Prostate gland (tissue), 2 donors: ENCODE data around the gene TSPAN18.

Experiments
- CTCF ChIP-seq, 4 experiments: fragments of 200-600 bp in 2 of 4; fragments of 450-650 bp in 2 of 4; sonication (generic) in 2 of 4; IDR thresholded peaks; 1 replicate in 3 of 4; 2 replicates in 1 of 4; pipeline ENCODE4 v1.5.1; 2016 to 2019; ENCODE audit warnings: antibody characterized with exemption in 4 of 4, mild to moderate bottlenecking in 2 of 4, moderate library complexity in 2 of 4
- POLR2AphosphoS5 ChIP-seq: sonication (generic); formaldehyde crosslinking; IDR thresholded peaks from one replicate; pipeline ENCODE4 v1.6.1; 2017; ENCODE audit warnings: antibody characterized with exemption

DNA sequence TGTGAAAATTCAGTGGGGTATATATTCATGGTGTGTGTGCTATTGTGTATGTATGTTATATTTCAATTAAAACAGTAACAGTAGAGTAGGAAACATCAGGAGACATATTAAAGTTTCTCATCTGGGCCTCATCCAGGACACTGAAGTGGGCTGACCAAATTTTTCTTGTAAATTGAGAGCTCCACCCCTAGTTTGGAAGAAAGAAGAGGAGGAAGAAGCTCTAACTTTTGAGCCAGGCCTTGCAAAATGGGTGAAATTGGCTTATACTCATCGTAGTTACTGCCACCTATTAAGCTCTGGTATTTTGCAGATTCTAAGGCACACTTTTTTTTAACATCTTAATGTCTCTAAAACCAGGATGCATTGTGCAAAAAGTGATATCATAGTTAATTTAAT is 33.7 kb downstream of the TSPAN18 start:
- TF ChIP-seq CTCF (IDR thresholded peaks at IDR 0.05) = no peak
- TF ChIP-seq POLR2AphosphoS5 = no peak
